Activated B cell treated with CpG ODN at 0.5 μM for 24 hours (primary cell): ENCODE measurements around the gene MINDY4B. TPM values are rescaled to one million over a fixed set of nuclear protein-coding genes. Genes with fewer than 3 reads are reported as not detected.
"Not testable (repeated sequence)": the region's sequence is repeated elsewhere in the genome, so short reads cannot be mapped to it uniquely, and the experiment has no call there.

Source experiments
- ATAC-seq: fragments of 200-7000 bp; cut with Tn5 transposase; one replicate; pipeline ENCODE4 v1.10.0; 2021; ENCODE audit warnings: low read depth, mild to moderate bottlenecking, moderate library complexity
- CTCF ChIA-PET: fragments of 350-600 bp; sonication (Branson Sonifier 250); formaldehyde crosslinking; loops from one replicate; lab custom pipeline; 2021; ENCODE audit warnings: antibody characterized with exemption; lab: Charles Lee
- POLR2A ChIA-PET: fragments of 350-600 bp; sonication (Branson Sonifier 250); formaldehyde crosslinking; loops from one replicate; lab custom pipeline; 2021; ENCODE audit warnings: antibody characterized with exemption; lab: Charles Lee
- DNase-seq: peaks from one replicate; pipeline ENCODE4 v3.0.0; 2022
- H3K27ac Mint-ChIP-seq: one replicate; pipeline ENCODE4 v1.8.0; 2020; ENCODE audit warnings: mixed read lengths
- H3K27me3 Mint-ChIP-seq: one replicate; pipeline ENCODE4 v1.8.0; 2021; ENCODE audit warnings: mixed read lengths
- H3K36me3 Mint-ChIP-seq: one replicate; pipeline ENCODE4 v1.8.0; 2021; ENCODE audit warnings: low read depth, mixed read lengths
- H3K4me1 Mint-ChIP-seq: one replicate; pipeline ENCODE4 v1.8.0; 2021; ENCODE audit warnings: mixed read lengths
- H3K4me3 Mint-ChIP-seq: one replicate; pipeline ENCODE4 v1.8.0; 2020; ENCODE audit warnings: mild to moderate bottlenecking, mixed read lengths
- H3K9me3 Mint-ChIP-seq: one replicate; pipeline ENCODE4 v1.8.0; 2020; ENCODE audit warnings: mixed read lengths
- CTCF ChIP-seq: fragments of 200-600 bp; IDR thresholded peaks from one replicate; pipeline ENCODE4 v1.8.0; 2022; ENCODE audit warnings: antibody characterized with exemption, mild to moderate bottlenecking
- intact Hi-C: fragments of 100-400 bp; cut with micrococcal nuclease; formaldehyde crosslinking; loops from one replicate; pipeline ENCODE4 v1.15.1; 2024
- total RNA-seq: library from RNA; stranded (reverse); gene quantifications from 2 replicates; pipeline ENCODE4 v1.2.3, GENCODE V29; 2022

MINDY4B gene
- total RNA-seq, 1 donor from 2014 or later, result not detected

GRCh38 chr3:150861851-150862250 lies 43.4 kb downstream of the MINDY4B start:
- no peaks in the 10 kb centered on the region for H3K9me3 Mint-ChIP-seq
- no peak overlapping the region for H3K4me3 Mint-ChIP-seq
- H3K4me1 Mint-ChIP-seq, result peaks cover 2% of the 10 kb centered on the region
- DNase-seq (no peak), ATAC-seq (no peak)
- no peaks in the 10 kb centered on the region for H3K36me3 Mint-ChIP-seq
- intact Hi-C loops, result loop anchor here (5.0 kb wide), 1 partner anchor 895 kb away; no protein-coding TSS in a partner anchor
- POLR2A ChIA-PET, result no interaction called here
- no peak overlapping the region for H3K27ac Mint-ChIP-seq
- CTCF ChIA-PET, result interaction anchor here (0.7 to 3.7 kb wide), 2 partner anchors 9 to 140 kb away, joined by 3 to 45 read pairs; no protein-coding TSS in a partner anchor
- TF ChIP-seq CTCF, result no peak
- peaks cover 5% of the 10 kb centered on the region for H3K27me3 Mint-ChIP-seq

GRCh38 chr3:150857936-150858335 lies 47.3 kb downstream of the MINDY4B start:
- H3K27ac Mint-ChIP-seq, CTCF ChIA-PET, H3K4me1 Mint-ChIP-seq, intact Hi-C loops, H3K4me3 Mint-ChIP-seq, H3K36me3 Mint-ChIP-seq, POLR2A ChIA-PET, H3K27me3 Mint-ChIP-seq, ATAC-seq, DNase-seq, H3K9me3 Mint-ChIP-seq: not testable (repeated sequence)

GRCh38 chr3:150850191-150850590 lies 55.0 kb downstream of the MINDY4B start:
- CTCF ChIA-PET, result no interaction called here
- no peak overlapping the region for H3K27ac Mint-ChIP-seq
- no peak for ATAC-seq

GRCh38 chr3:150848864-150849263 lies 56.4 kb downstream of the MINDY4B start:
- Mint-ChIP-seq H3K27me3 (no peaks in the 10 kb centered on the region), H3K4me1 (no peaks in the 10 kb centered on the region), H3K27ac (no peak overlapping the region), H3K9me3 (peaks cover 4% of the 10 kb centered on the region), H3K36me3 (no peaks in the 10 kb centered on the region), H3K4me3 (no peak overlapping the region)
- intact Hi-C loops, result no loop called here
- no peak for DNase-seq
- POLR2A ChIA-PET, result no interaction called here
- no peak for TF ChIP-seq CTCF
- ATAC-seq, result no peak
- CTCF ChIA-PET, result no interaction called here

More at GRCh38 chr3:150850191-150850590, 55.0 kb downstream of the MINDY4B start:
- Mint-ChIP-seq H3K9me3 (peaks cover 4% of the 10 kb centered on the region), H3K27me3 (no peaks in the 10 kb centered on the region), H3K4me3 (no peak overlapping the region), H3K4me1 (no peaks in the 10 kb centered on the region), H3K36me3 (no peaks in the 10 kb centered on the region)
- no peak for TF ChIP-seq CTCF
- DNase-seq, result no peak
- POLR2A ChIA-PET, result no interaction called here
- intact Hi-C loops, result no loop called here

- no peak for ATAC-seq
- H3K4me3 Mint-ChIP-seq, result no peak overlapping the region
- H3K36me3 Mint-ChIP-seq, result no peaks in the 10 kb centered on the region
- ChIA-PET CTCF (no interaction called here), POLR2A (no interaction called here)
- H3K27ac Mint-ChIP-seq, result no peak overlapping the region
- intact Hi-C loops, result no loop called here
- DNase-seq, result no peak
- H3K27me3 Mint-ChIP-seq, result peaks cover 4% of the 10 kb centered on the region
- no peak for TF ChIP-seq CTCF
- peaks cover 4% of the 10 kb centered on the region for H3K9me3 Mint-ChIP-seq
- no peaks in the 10 kb centered on the region for H3K4me1 Mint-ChIP-seq
Observed at GRCh38 chr3:150847433-150847832, 57.8 kb downstream of the MINDY4B start.

- H3K4me3 Mint-ChIP-seq, result no peak overlapping the region
- H3K36me3 Mint-ChIP-seq, result no peaks in the 10 kb centered on the region
- ChIA-PET CTCF (no interaction called here), POLR2A (no interaction called here)
- no peak overlapping the region for H3K27ac Mint-ChIP-seq
- TF ChIP-seq CTCF, result no peak
- no peaks in the 10 kb centered on the region for H3K9me3 Mint-ChIP-seq
- H3K27me3 Mint-ChIP-seq, result peaks cover 17% of the 10 kb centered on the region
- DNase-seq, result no peak
- ATAC-seq, result no peak
- intact Hi-C loops, result no loop called here
- no peaks in the 10 kb centered on the region for H3K4me1 Mint-ChIP-seq
Observed at GRCh38 chr3:150844484-150844883, 60.8 kb downstream of the MINDY4B start.
